Activated CD4-positive, alpha-beta T cell treated with anti-CD3 and anti-CD28 coated beads for 36 hours (primary cell): ENCODE measurements around the gene POLA2. TPM values are rescaled to one million over a fixed set of nuclear protein-coding genes. Genes with fewer than 3 reads are reported as not detected.
A peak's percentile ranks its signal among the peaks of the same experiment; 100 is the strongest.

Experiments
- ATAC-seq: fragments of 200-7000 bp; cut with Tn5 transposase; one replicate; pipeline ENCODE4 v1.10.0; 2021; ENCODE audit warnings: mild to moderate bottlenecking, moderate library complexity
- CTCF ChIA-PET: fragments of 350-600 bp; sonication (Branson Sonifier 250); formaldehyde crosslinking; loops from one replicate; lab custom pipeline; 2021; ENCODE audit warnings: antibody characterized with exemption; lab: Charles Lee
- POLR2A ChIA-PET: fragments of 350-600 bp; sonication (Branson Sonifier 250); formaldehyde crosslinking; loops from one replicate; lab custom pipeline; 2021; ENCODE audit warnings: antibody characterized with exemption, inconsistent platforms; lab: Charles Lee
- DNase-seq: peaks from one replicate; pipeline ENCODE4 v3.0.0-alpha.2; 2020
- H3K27ac Mint-ChIP-seq: one replicate; pipeline ENCODE4 v1.8.0; 2021; ENCODE audit warnings: mixed read lengths
- H3K27me3 Mint-ChIP-seq: one replicate; pipeline ENCODE4 v1.8.0; 2021; ENCODE audit warnings: mixed read lengths
- H3K36me3 Mint-ChIP-seq: one replicate; pipeline ENCODE4 v1.8.0; 2021; ENCODE audit warnings: low read depth, mixed read lengths
- H3K4me1 Mint-ChIP-seq: one replicate; pipeline ENCODE4 v1.8.0; 2021; ENCODE audit warnings: mixed read lengths
- H3K4me3 Mint-ChIP-seq: one replicate; pipeline ENCODE4 v1.8.0; 2021; ENCODE audit warnings: mild to moderate bottlenecking, moderate library complexity, mixed read lengths
- H3K9me3 Mint-ChIP-seq: one replicate; pipeline ENCODE4 v1.8.0; 2021; ENCODE audit warnings: low read depth, mixed read lengths
- intact Hi-C, 2 experiments: fragments of 100-400 bp; cut with DNase I in 1 of 2; cut with micrococcal nuclease in 1 of 2; formaldehyde crosslinking; loops; one replicate each; pipeline versions ENCODE4 v1.14.2 to v1.15.1; 2022 to 2024; cut with DNase I, micrococcal nuclease
- total RNA-seq, 2 experiments: library from RNA; stranded (reverse); gene quantifications; one replicate each; pipeline ENCODE4 v1.2.3, GENCODE V29; 2021

Gene POLA2
- total RNA-seq = 10 to 100 TPM; 63.1 to 83.3 TPM

GRCh38 chr11:65261591-65262380 lies at the start of gene POLA2:
TSS of gene POLA2 (plus strand) at chr11:65261962. CDS start at chr11:65262293, 331 bp downstream.
- H3K27me3 Mint-ChIP-seq = no peaks in the 10 kb centered on the region
- DNase-seq (peak; percentile 98), ATAC-seq (peak; percentile 93)
- no peaks in the 10 kb centered on the region for H3K9me3 Mint-ChIP-seq
- ChIA-PET POLR2A (interaction anchor here (0.6 to 2.2 kb wide), 20 partner anchors 9 to 353 kb away, joined by 3 to 15 read pairs (median 3); partner anchors contain the start of genes DPF2, MALAT1, PCNX3 and SLC25A45), CTCF (interaction anchor here (0.5 to 2.5 kb wide), 21 partner anchors 9 to 458 kb away, joined by 3 to 33 read pairs (median 4); partner anchors contain the start of genes CDC42EP2 and DPF2)
- H3K36me3 Mint-ChIP-seq = peaks cover 34% of the 10 kb centered on the region
- H3K4me3 Mint-ChIP-seq = peak within 1 kb of the TSS; percentile 98
- H3K27ac Mint-ChIP-seq = peak within 1 kb of the TSS; percentile 96
- intact Hi-C loops = loop anchor here in 1 of 2 experiments (1.0 to 5.0 kb wide), 11 partner anchors 18 to 483 kb away; partner anchors contain the start of genes ARL2, DPF2, MAP4K2 and SF1
- H3K4me1 Mint-ChIP-seq = peaks cover 50% of the 10 kb centered on the region

- ATAC-seq (no peak), DNase-seq (no peak)
- CTCF ChIA-PET = interaction anchor here (0.6 to 1.1 kb wide), 2 partner anchors 15 to 22 kb away, joined by 3 read pairs; no protein-coding TSS in a partner anchor
- Mint-ChIP-seq H3K4me1 (peaks cover 18% of the 10 kb centered on the region), H3K27ac (no peak overlapping the region), H3K36me3 (peaks cover 10% of the 10 kb centered on the region), H3K27me3 (peaks cover 5% of the 10 kb centered on the region), H3K4me3 (no peak overlapping the region), H3K9me3 (peaks cover 3% of the 10 kb centered on the region)
- POLR2A ChIA-PET = no interaction called here
- intact Hi-C loops = no loop called here
These were observed 49.4 kb upstream of the POLA2 start for GRCh38 chr11:65212226-65212801.

- intact Hi-C loops = no loop called here
- peaks cover 5% of the 10 kb centered on the region for H3K27me3 Mint-ChIP-seq
- no peak overlapping the region for H3K27ac Mint-ChIP-seq
These were observed 48.2 kb upstream of the POLA2 start for GRCh38 chr11:65213322-65214211.

GRCh38 chr11:65214212-65214845 lies 47.4 kb upstream of the POLA2 start:
- peaks cover 3% of the 10 kb centered on the region for H3K9me3 Mint-ChIP-seq
- H3K27ac Mint-ChIP-seq = no peak overlapping the region
- peaks cover 20% of the 10 kb centered on the region for H3K4me1 Mint-ChIP-seq
- peaks cover 7% of the 10 kb centered on the region for H3K36me3 Mint-ChIP-seq
- H3K27me3 Mint-ChIP-seq = peaks cover 5% of the 10 kb centered on the region
- DNase-seq = no peak
- CTCF ChIA-PET = interaction anchor here (0.7 to 0.8 kb wide), 2 partner anchors 116 to 977 kb away, joined by 4 to 7 read pairs; no protein-coding TSS in a partner anchor
- H3K4me3 Mint-ChIP-seq = no peak overlapping the region
- POLR2A ChIA-PET = interaction anchor here (0.8 kb wide), 1 partner anchor 11 kb away, joined by 4 read pairs; no protein-coding TSS in a partner anchor
- intact Hi-C loops = no loop called here
- no peak for ATAC-seq

More at GRCh38 chr11:65213322-65214211, 48.2 kb upstream of the POLA2 start:
- ATAC-seq = peak; percentile 7
- ChIA-PET POLR2A (no interaction called here), CTCF (interaction anchor here (0.5 to 0.6 kb wide), 3 partner anchors 116 to 381 kb away, joined by 3 to 4 read pairs (median 3); no protein-coding TSS in a partner anchor)
- H3K9me3 Mint-ChIP-seq = peaks cover 3% of the 10 kb centered on the region
- no peak for DNase-seq
- peaks cover 10% of the 10 kb centered on the region for H3K36me3 Mint-ChIP-seq
- H3K4me3 Mint-ChIP-seq = no peak overlapping the region
- peaks cover 18% of the 10 kb centered on the region for H3K4me1 Mint-ChIP-seq

GRCh38 chr11:65215441-65216076 lies 46.2 kb upstream of the POLA2 start:
- peaks cover 25% of the 10 kb centered on the region for H3K4me1 Mint-ChIP-seq
- H3K36me3 Mint-ChIP-seq = peaks cover 7% of the 10 kb centered on the region
- H3K27me3 Mint-ChIP-seq = peaks cover 5% of the 10 kb centered on the region
- CTCF ChIA-PET = interaction anchor here (0.8 to 1.1 kb wide), 3 partner anchors 10 to 114 kb away, joined by 3 to 7 read pairs (median 5); no protein-coding TSS in a partner anchor
- peaks cover 3% of the 10 kb centered on the region for H3K9me3 Mint-ChIP-seq
- ATAC-seq (peak; percentile 60), DNase-seq (peak; percentile 72)
- intact Hi-C loops = no loop called here
- H3K27ac Mint-ChIP-seq = peak overlapping the region; percentile 83
- peak overlapping the region; percentile 62 for H3K4me3 Mint-ChIP-seq
- POLR2A ChIA-PET = interaction anchor here (0.6 to 1.1 kb wide), 3 partner anchors 10 to 47 kb away, joined by 3 to 4 read pairs (median 3); partner anchors contain the start of gene POLA2

- intact Hi-C loops = no loop called here
- peak; percentile 13 for ATAC-seq
- H3K27me3 Mint-ChIP-seq = peaks cover 5% of the 10 kb centered on the region
- peaks cover 3% of the 10 kb centered on the region for H3K36me3 Mint-ChIP-seq
- ChIA-PET CTCF (interaction anchor here (1.8 kb wide), 1 partner anchor 99 kb away, joined by 6 read pairs; no protein-coding TSS in a partner anchor), POLR2A (no interaction called here)
- H3K4me3 Mint-ChIP-seq = peak overlapping the region; percentile 17
- H3K27ac Mint-ChIP-seq = no peak overlapping the region
- DNase-seq = no peak
- H3K9me3 Mint-ChIP-seq = peaks cover 3% of the 10 kb centered on the region
- peaks cover 25% of the 10 kb centered on the region for H3K4me1 Mint-ChIP-seq
These were observed 44.9 kb upstream of the POLA2 start for GRCh38 chr11:65216830-65217229.

- Mint-ChIP-seq H3K36me3 (peaks cover 3% of the 10 kb centered on the region), H3K9me3 (peaks cover 3% of the 10 kb centered on the region), H3K4me3 (peak overlapping the region; percentile 17), H3K4me1 (peaks cover 22% of the 10 kb centered on the region), H3K27me3 (peaks cover 5% of the 10 kb centered on the region), H3K27ac (no peak overlapping the region)
- CTCF ChIA-PET = interaction anchor here (1.8 kb wide), 1 partner anchor 98 kb away, joined by 6 read pairs; no protein-coding TSS in a partner anchor
- POLR2A ChIA-PET = interaction anchor here (0.6 kb wide), 1 partner anchor 1629 kb away, joined by 3 read pairs; no protein-coding TSS in a partner anchor
- intact Hi-C loops = no loop called here
- ATAC-seq (no peak), DNase-seq (no peak)
These were observed 44.0 kb upstream of the POLA2 start for GRCh38 chr11:65217441-65218423.

GRCh38 chr11:65218446-65218845 lies 43.3 kb upstream of the POLA2 start:
- POLR2A ChIA-PET = interaction anchor here (0.6 kb wide), 1 partner anchor 1628 kb away, joined by 3 read pairs; no protein-coding TSS in a partner anchor
- intact Hi-C loops = no loop called here

GRCh38 chr11:65219930-65220213 lies 41.9 kb upstream of the POLA2 start:
- Mint-ChIP-seq H3K36me3 (peaks cover 3% of the 10 kb centered on the region), H3K27me3 (peaks cover 7% of the 10 kb centered on the region), H3K9me3 (peaks cover 3% of the 10 kb centered on the region), H3K4me1 (peaks cover 13% of the 10 kb centered on the region), H3K4me3 (no peak overlapping the region), H3K27ac (no peak overlapping the region)
- ChIA-PET CTCF (interaction anchor here (0.7 to 1.3 kb wide), 5 partner anchors 12 to 112 kb away, joined by 3 to 6 read pairs (median 3); partner anchors contain the start of gene POLA2), POLR2A (interaction anchor here (0.7 kb wide), 1 partner anchor 44 kb away, joined by 3 read pairs; no protein-coding TSS in a partner anchor)
- DNase-seq = no peak
- no peak for ATAC-seq
- intact Hi-C loops = loop anchor here in 1 of 2 experiments (10.0 kb wide), 1 partner anchor 295 kb away; no protein-coding TSS in a partner anchor

More at GRCh38 chr11:65218446-65218845, 43.3 kb upstream of the POLA2 start:
- H3K27ac Mint-ChIP-seq = no peak overlapping the region
- peaks cover 3% of the 10 kb centered on the region for H3K9me3 Mint-ChIP-seq
- DNase-seq (no peak), ATAC-seq (no peak)
- peaks cover 7% of the 10 kb centered on the region for H3K27me3 Mint-ChIP-seq
- H3K4me3 Mint-ChIP-seq = no peak overlapping the region
- peaks cover 17% of the 10 kb centered on the region for H3K4me1 Mint-ChIP-seq
- CTCF ChIA-PET = interaction anchor here (1.8 kb wide), 1 partner anchor 97 kb away, joined by 6 read pairs; no protein-coding TSS in a partner anchor
- H3K36me3 Mint-ChIP-seq = peaks cover 3% of the 10 kb centered on the region
